Activated CD8-positive, alpha-beta T cell treated with anti-CD3 and anti-CD28 coated beads for 36 hours (primary cell): Measurements from ENCODE around the gene TCFL5. TPM values are rescaled to one million over a fixed set of nuclear protein-coding genes. Genes with fewer than 3 reads are reported as not detected.

ENCODE experiments used
- ATAC-seq: fragments of 200-7000 bp; cut with Tn5 transposase; one replicate; pipeline ENCODE4 v1.10.0; 2021; ENCODE audit warnings: mild to moderate bottlenecking, moderate library complexity
- CTCF ChIA-PET: fragments of 350-600 bp; sonication (Branson Sonifier 250); formaldehyde crosslinking; loops from one replicate; lab custom pipeline; 2021; ENCODE audit warnings: antibody characterized with exemption; lab: Charles Lee
- POLR2A ChIA-PET: fragments of 350-600 bp; sonication (Branson Sonifier 250); formaldehyde crosslinking; loops from one replicate; lab custom pipeline; 2021; ENCODE audit warnings: antibody characterized with exemption; lab: Charles Lee
- DNase-seq: peaks from one replicate; pipeline ENCODE4 v3.0.0-alpha.2; 2020
- H3K27ac Mint-ChIP-seq: one replicate; pipeline ENCODE4 v1.8.0; 2021; ENCODE audit warnings: mild to moderate bottlenecking, mixed read lengths
- H3K27me3 Mint-ChIP-seq: one replicate; pipeline ENCODE4 v1.8.0; 2021; ENCODE audit warnings: mixed read lengths
- H3K36me3 Mint-ChIP-seq: one replicate; pipeline ENCODE4 v1.8.0; 2021; ENCODE audit warnings: low read depth, mixed read lengths
- H3K4me1 Mint-ChIP-seq: one replicate; pipeline ENCODE4 v1.8.0; 2021; ENCODE audit warnings: low read depth, mixed read lengths
- H3K4me3 Mint-ChIP-seq: one replicate; pipeline ENCODE4 v1.8.0; 2021; ENCODE audit warnings: mild to moderate bottlenecking, moderate library complexity, mixed read lengths
- H3K9me3 Mint-ChIP-seq: one replicate; pipeline ENCODE4 v1.8.0; 2021; ENCODE audit warnings: mixed read lengths
- intact Hi-C: fragments of 100-400 bp; cut with micrococcal nuclease; formaldehyde crosslinking; loops from one replicate; pipeline ENCODE4 v1.10.0; 2022
- total RNA-seq, 2 experiments: library from RNA; stranded (reverse); gene quantifications; one replicate each; pipeline ENCODE4 v1.2.3, GENCODE V29; 2021
- TF ChIP-seq, protein P1 (sequence below): fragments of 200-600 bp; IDR thresholded peaks from one replicate; pipeline ENCODE4 v1.8.0; 2022; ENCODE audit warnings: antibody characterized with exemption, mild to moderate bottlenecking

The TCFL5 gene
- total RNA-seq, 2 experiments from 2014 or later = 7.5 to 7.6 TPM

- Mint-ChIP-seq H3K4me3 (no peak overlapping the region), H3K36me3 (peaks cover 7% of the 10 kb centered on the region), H3K27ac (no peak overlapping the region), H3K4me1 (peaks cover 2% of the 10 kb centered on the region), H3K9me3 (no peaks in the 10 kb centered on the region), H3K27me3 (peaks cover 15% of the 10 kb centered on the region)
- TF ChIP-seq, protein P1, sequence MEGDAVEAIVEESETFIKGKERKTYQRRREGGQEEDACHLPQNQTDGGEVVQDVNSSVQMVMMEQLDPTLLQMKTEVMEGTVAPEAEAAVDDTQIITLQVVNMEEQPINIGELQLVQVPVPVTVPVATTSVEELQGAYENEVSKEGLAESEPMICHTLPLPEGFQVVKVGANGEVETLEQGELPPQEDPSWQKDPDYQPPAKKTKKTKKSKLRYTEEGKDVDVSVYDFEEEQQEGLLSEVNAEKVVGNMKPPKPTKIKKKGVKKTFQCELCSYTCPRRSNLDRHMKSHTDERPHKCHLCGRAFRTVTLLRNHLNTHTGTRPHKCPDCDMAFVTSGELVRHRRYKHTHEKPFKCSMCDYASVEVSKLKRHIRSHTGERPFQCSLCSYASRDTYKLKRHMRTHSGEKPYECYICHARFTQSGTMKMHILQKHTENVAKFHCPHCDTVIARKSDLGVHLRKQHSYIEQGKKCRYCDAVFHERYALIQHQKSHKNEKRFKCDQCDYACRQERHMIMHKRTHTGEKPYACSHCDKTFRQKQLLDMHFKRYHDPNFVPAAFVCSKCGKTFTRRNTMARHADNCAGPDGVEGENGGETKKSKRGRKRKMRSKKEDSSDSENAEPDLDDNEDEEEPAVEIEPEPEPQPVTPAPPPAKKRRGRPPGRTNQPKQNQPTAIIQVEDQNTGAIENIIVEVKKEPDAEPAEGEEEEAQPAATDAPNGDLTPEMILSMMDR = no peak
- POLR2A ChIA-PET = interaction anchor here (1.7 to 2.5 kb wide), 2 partner anchors 9 to 10 kb away, joined by 6 to 11 read pairs; partner anchors contain the start of gene OGFR
- intact Hi-C loops = no loop called here
- CTCF ChIA-PET = no interaction called here
- ATAC-seq (no peak), DNase-seq (no peak)
Measured at GRCh38 chr20:62814060-62814708, 47.4 kb downstream of the TCFL5 start.

DNA sequence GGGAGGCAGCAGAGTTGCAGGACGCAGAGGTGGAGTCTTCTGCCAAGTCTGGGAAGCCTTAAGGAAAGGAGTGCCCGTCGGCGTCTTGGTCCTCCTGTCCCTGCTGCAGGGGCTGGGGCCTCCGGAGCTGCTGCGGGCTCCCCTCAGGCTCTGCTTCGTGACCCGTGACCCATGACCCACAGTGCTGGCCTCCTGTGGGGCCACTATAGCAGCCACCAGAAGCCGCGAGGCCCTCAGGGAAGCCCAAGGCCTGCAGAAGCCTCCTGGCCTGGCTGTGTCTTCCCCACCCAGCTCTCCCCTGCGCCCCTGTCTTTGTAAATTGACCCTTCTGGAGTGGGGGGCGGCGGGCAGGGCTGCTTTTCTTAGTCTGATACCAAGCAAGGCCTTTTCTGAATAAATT, 48.0 kb downstream of the TCFL5 start:
- DNase-seq (no peak), ATAC-seq (no peak)
- H3K27ac Mint-ChIP-seq = no peak overlapping the region
- H3K9me3 Mint-ChIP-seq = no peaks in the 10 kb centered on the region
- ChIA-PET POLR2A (no interaction called here), CTCF (no interaction called here)
- intact Hi-C loops = no loop called here
- H3K4me3 Mint-ChIP-seq = no peak overlapping the region
- peaks cover 15% of the 10 kb centered on the region for H3K27me3 Mint-ChIP-seq
- TF ChIP-seq, protein P1 = no peak
- H3K36me3 Mint-ChIP-seq = peaks cover 9% of the 10 kb centered on the region
- peaks cover 2% of the 10 kb centered on the region for H3K4me1 Mint-ChIP-seq

- Mint-ChIP-seq H3K4me1 (peaks cover 6% of the 10 kb centered on the region), H3K27me3 (peaks cover 12% of the 10 kb centered on the region), H3K9me3 (no peaks in the 10 kb centered on the region), H3K4me3 (no peak overlapping the region), H3K36me3 (peaks cover 13% of the 10 kb centered on the region), H3K27ac (no peak overlapping the region)
- POLR2A ChIA-PET = no interaction called here
- TF ChIP-seq, protein P1 = no peak
- ATAC-seq (no peak), DNase-seq (no peak)
- CTCF ChIA-PET = no interaction called here
- intact Hi-C loops = no loop called here
Measured at GRCh38 chr20:62812907-62813200, 48.8 kb downstream of the TCFL5 start.

GRCh38 chr20:62812181-62812906, 49.3 kb downstream of the TCFL5 start:
- Mint-ChIP-seq H3K4me3 (no peak overlapping the region), H3K36me3 (peaks cover 16% of the 10 kb centered on the region), H3K27me3 (peaks cover 12% of the 10 kb centered on the region), H3K27ac (no peak overlapping the region), H3K9me3 (no peaks in the 10 kb centered on the region), H3K4me1 (peaks cover 11% of the 10 kb centered on the region)
- ATAC-seq = no peak
- TF ChIP-seq, protein P1 = no peak
- CTCF ChIA-PET = interaction anchor here (1.5 kb wide), 2 partner anchors 11 to 165 kb away, joined by 3 to 4 read pairs; no protein-coding TSS in a partner anchor
- POLR2A ChIA-PET = no interaction called here
- intact Hi-C loops = no loop called here
- no peak for DNase-seq

DNA sequence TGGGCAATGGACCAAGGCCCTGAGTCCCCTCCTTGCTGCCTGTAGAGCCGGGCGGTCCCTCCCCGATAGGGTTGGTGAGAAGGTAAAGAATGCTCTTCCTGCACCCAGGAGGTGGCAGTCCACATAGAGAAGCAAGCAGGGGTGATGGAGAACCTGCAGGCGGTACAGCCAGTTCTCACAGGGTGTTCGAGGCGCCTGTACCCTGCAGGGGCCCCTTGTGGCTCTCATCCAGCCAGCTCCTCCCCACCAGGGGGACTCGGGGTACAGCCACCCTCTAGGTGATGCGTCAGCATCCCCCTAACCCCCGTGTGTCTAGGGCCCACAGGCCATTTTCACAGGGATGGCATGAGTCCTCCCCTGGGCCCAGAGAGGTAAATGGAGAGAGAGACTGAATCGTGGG, 49.9 kb downstream of the TCFL5 start:
- ChIA-PET POLR2A (no interaction called here), CTCF (interaction anchor here (1.5 kb wide), 2 partner anchors 11 to 166 kb away, joined by 3 to 4 read pairs; no protein-coding TSS in a partner anchor)
- ATAC-seq (no peak), DNase-seq (no peak)
- TF ChIP-seq, protein P1 = no peak
- H3K27me3 Mint-ChIP-seq = peaks cover 12% of the 10 kb centered on the region
- intact Hi-C loops = no loop called here
- H3K27ac Mint-ChIP-seq = no peak overlapping the region
- H3K9me3 Mint-ChIP-seq = no peaks in the 10 kb centered on the region
- peaks cover 16% of the 10 kb centered on the region for H3K36me3 Mint-ChIP-seq
- H3K4me3 Mint-ChIP-seq = no peak overlapping the region
- H3K4me1 Mint-ChIP-seq = peaks cover 16% of the 10 kb centered on the region
